Epithelial cell of proximal tubule (primary cell): ENCODE measurements around the gene GPALPP1. TPM values are rescaled to one million over a fixed set of nuclear protein-coding genes. Genes with fewer than 3 reads are reported as not detected.
A peak's percentile ranks its signal among the peaks of the same experiment; 100 is the strongest.

Experiments used
- DNase-seq: peaks from one replicate; pipeline ENCODE4 v3.0.0-alpha.2; 2011; ENCODE audit warnings: low read depth
- H3K4me3 ChIP-seq: 2 replicates; pipeline ENCODE4 v1.5.1; 2011; ENCODE audit warnings: low read depth, mild to moderate bottlenecking, low read length
- CTCF ChIP-seq: conservative IDR thresholded peaks from 2 replicates; pipeline ENCODE4 v1.5.1; 2012; ENCODE audit warnings: low read depth, mild to moderate bottlenecking, low read length
- total RNA-seq: library from RNA; depleted of rRNA; stranded (reverse); fragments of >200 nt; gene quantifications from 2 replicates; pipeline ENCODE4 v1.2.3, GENCODE V29; 2015

Gene GPALPP1
- total RNA-seq, 1 donor from 2014 or later: 19.8 TPM

DNA sequence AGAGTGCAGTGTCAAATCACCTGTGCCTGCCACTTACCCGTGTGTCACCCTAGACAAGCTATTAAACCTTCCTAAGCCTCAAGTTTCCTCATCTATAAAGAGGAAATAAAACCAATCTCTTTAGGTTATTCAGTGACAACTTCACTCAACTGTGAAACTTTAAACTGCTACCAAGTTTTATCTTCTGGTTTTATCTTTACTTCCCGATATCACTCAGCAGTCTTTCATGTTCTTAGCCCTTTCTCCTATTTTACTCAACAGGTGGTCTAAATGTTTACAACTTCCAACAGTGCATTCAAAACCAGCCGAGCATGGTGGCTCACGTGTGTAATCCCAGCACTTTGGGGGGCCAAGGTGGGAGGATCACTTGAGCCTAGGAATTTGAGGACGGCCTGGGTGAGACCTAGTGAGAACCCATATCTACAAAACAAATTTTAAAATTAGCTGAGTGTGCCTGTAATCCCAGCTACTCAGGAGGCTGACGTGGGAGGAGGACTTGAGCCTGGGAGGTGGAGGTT, 59.6 kb downstream of the GPALPP1 start:
- no peak for DNase-seq
- no peak for TF ChIP-seq CTCF

DNA sequence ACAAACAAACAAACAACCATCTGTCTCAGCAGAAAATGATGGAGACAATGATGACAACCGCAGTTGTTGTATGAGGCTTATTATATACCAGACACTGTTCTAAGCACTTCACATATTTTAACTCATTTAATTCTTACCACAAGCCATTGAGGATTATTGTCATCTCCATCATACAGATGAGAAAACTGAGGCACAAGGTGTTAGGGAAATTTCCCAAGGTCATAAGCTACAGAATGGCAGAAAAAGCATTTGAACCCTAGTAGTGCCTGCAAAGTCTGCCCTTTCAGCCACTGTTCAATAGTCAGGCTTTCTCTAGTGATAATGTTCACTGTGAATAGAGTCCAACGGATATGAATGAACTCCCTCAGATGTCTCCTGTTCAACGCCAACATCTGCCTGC, 60.1 kb downstream of the GPALPP1 start:
- no peak overlapping the region for H3K4me3 ChIP-seq
- TF ChIP-seq CTCF: no peak

More for the DNA sequence above, 59.6 kb downstream of the GPALPP1 start:
- no peak overlapping the region for H3K4me3 ChIP-seq

DNA sequence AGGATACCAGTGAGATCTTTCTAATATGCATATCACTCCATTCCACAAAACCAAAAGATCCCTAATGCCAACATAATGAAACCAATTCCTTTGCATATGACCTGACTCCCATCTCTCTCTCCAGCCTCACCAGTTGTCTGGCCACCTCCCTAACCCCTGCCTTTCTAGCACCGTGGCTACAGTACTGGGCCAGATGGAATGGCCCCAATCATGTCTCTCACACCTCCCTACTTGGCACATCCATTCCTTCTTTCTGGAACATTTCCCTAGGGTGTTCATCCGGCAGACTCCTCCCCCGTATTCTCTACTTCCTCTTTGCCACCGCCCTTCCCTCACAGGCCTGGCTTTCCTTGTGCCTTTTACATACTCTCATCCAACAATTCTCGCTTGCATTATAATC, 62.0 kb downstream of the GPALPP1 start:
- H3K4me3 ChIP-seq: no peak overlapping the region
- DNase-seq: no peak
- no peak for TF ChIP-seq CTCF

More for the DNA sequence above, 60.1 kb downstream of the GPALPP1 start:
- no peak for DNase-seq

DNA sequence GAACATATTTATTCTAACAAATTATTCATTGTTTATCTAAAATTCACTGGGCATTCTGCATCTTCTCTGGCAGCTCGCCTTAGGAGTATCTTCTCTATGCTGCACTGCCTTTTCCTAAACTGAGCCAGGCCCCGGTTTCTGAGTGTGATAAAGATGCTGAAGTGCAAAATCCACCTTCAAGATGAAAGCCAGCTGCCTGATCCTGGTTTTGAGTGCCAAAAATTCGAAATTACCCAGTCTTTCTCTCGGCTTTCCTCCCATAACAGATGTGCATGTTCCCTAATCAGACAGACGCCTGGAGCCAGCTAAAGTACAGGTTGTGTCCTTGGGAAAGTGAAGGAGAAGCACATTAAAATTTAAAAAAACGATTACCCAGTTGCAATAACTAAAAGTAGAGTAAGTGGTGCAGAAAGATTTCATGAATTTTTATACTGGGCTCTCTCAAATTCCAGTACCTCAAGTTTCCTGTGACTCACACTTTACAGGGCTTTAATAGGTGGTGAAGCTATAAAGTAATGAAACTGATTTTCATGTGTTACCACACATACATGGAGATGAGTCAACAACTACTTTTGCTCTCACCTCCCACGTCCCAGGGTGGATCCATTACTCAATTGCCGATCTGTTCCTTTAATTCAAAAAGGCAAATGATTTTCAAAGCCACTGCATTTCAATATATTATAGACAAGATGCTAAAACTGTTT, 66.0 kb downstream of the GPALPP1 start:
- TF ChIP-seq CTCF: no peak
- H3K4me3 ChIP-seq: no peak overlapping the region
- DNase-seq: peak; percentile 79

GRCh38 chr13:45055902-45056648, 66.7 kb downstream of the GPALPP1 start:
- TF ChIP-seq CTCF: no peak
- DNase-seq: no peak
- no peak overlapping the region for H3K4me3 ChIP-seq

GRCh38 chr13:45060062-45060461, 70.7 kb downstream of the GPALPP1 start:
- DNase-seq: no peak
- no peak for TF ChIP-seq CTCF
- no peak overlapping the region for H3K4me3 ChIP-seq
